HepG2 (cell line): Measurements from ENCODE around the gene ATP6V0A1. TPM values are rescaled to one million over a fixed set of nuclear protein-coding genes. Genes with fewer than 3 reads are reported as not detected.

ENCODE experiments used
- BCL6 ChIP-seq: IDR thresholded peaks from 2 replicates; pipeline ENCODE4 v1.6.1; 2016; ENCODE audit warnings: missing genetic modification reagents, missing compliant biosample characterization
- GFI1 ChIP-seq: sonication (generic); formaldehyde crosslinking; IDR thresholded peaks from 2 replicates; pipeline ENCODE4 v1.5.0; 2020; ENCODE audit warnings: missing genetic modification reagents, mild to moderate bottlenecking, borderline replicate concordance
- LCORL ChIP-seq, 2 experiments: fragments of 450-650 bp in 1 of 2; sonication (generic) in 1 of 2; formaldehyde crosslinking in 1 of 2; IDR thresholded peaks; 2 replicates each; pipeline versions ENCODE4 v1.5.0 to v1.6.1; 2017 to 2020; ENCODE audit warnings: antibody characterized with exemption in 1 of 2, missing genetic modification reagents in 1 of 2
- RELA ChIP-seq: sonication (generic); formaldehyde crosslinking; IDR thresholded peaks from 2 replicates; pipeline ENCODE4 v1.4.0; 2020; ENCODE audit warnings: missing genetic modification reagents
- SPEN ChIP-seq: sonication (generic); formaldehyde crosslinking; IDR thresholded peaks from 2 replicates; pipeline ENCODE4 v1.5.1; 2020; ENCODE audit warnings: low read depth, mild to moderate bottlenecking, missing genetic modification reagents
- TAF15 ChIP-seq: fragments of 200-400 bp; formaldehyde crosslinking; IDR thresholded peaks from one replicate; pipeline ENCODE4 v1.6.1; 2018; ENCODE audit warnings: mild to moderate bottlenecking, low read depth, low read length; ENCODE audit not compliant: poor library complexity, severe bottlenecking
- TBL1XR1 ChIP-seq: fragments of 150-350 bp; IDR thresholded peaks from 2 replicates; pipeline ENCODE4 v1.6.1; 2014; ENCODE audit warnings: borderline replicate concordance, low read length; ENCODE audit not compliant: partially characterized antibody
- XBP1 ChIP-seq: sonication (generic); formaldehyde crosslinking; IDR thresholded peaks from 2 replicates; pipeline ENCODE4 v1.5.0; 2020; ENCODE audit warnings: missing genetic modification reagents
- ZNF329 ChIP-seq: sonication (generic); formaldehyde crosslinking; IDR thresholded peaks from 2 replicates; pipeline ENCODE4 v1.9.0; 2021; ENCODE audit warnings: low read depth, mild to moderate bottlenecking, missing genetic modification reagents
- ZNF652 ChIP-seq: IDR thresholded peaks from 2 replicates; pipeline ENCODE4 v1.6.1; 2016; ENCODE audit warnings: low read depth, borderline replicate concordance
- ZNF788 ChIP-seq: sonication (generic); formaldehyde crosslinking; IDR thresholded peaks from 2 replicates; pipeline ENCODE4 v1.5.0; 2020; ENCODE audit warnings: mild to moderate bottlenecking, missing genetic modification reagents, borderline replicate concordance
- polyA plus RNA-seq, 8 experiments: library from polyadenylated mRNA; depleted of rRNA in 3 of 8; stranded (reverse) in 7 of 8; unstranded in 1 of 8; fragments of >200 nt; fragmentation: Illumina TruSeq in 4 of 8; extraction: Trizol in 4 of 8; gene quantifications; 2 replicates each; pipeline versions ENCODE4 v1.2.1 to v1.2.3, GENCODE V29; 2011 to 2016; ENCODE audit warnings: low read depth in 4 of 8, missing spikeins in 1 of 8, mixed read lengths in 1 of 8; ENCODE audit not compliant: insufficient read depth in 1 of 8
- total RNA-seq, 5 experiments: library from RNA; depleted of rRNA; stranded (reverse); fragments of >200 nt; fragmentation: Illumina TruSeq; extraction: Trizol; gene quantifications; 2 replicates each; pipeline ENCODE4 v1.2.3, GENCODE V29; 2016; ENCODE audit warnings: low read depth in 1 of 5
- TF ChIP-seq, protein P1 (sequence below): sonication (generic); formaldehyde crosslinking; conservative IDR thresholded peaks from 2 replicates; pipeline ENCODE4 v1.4.0; 2020; ENCODE audit warnings: missing genetic modification reagents
- TF ChIP-seq, protein P2 (sequence below): sonication (generic); formaldehyde crosslinking; IDR thresholded peaks from 2 replicates; pipeline ENCODE4 v1.5.0; 2020; ENCODE audit warnings: missing genetic modification reagents
- TF ChIP-seq, protein P3 (sequence below): sonication (generic); formaldehyde crosslinking; IDR thresholded peaks from 2 replicates; pipeline ENCODE4 v1.5.0; 2020; ENCODE audit warnings: mild to moderate bottlenecking, low read depth, missing genetic modification reagents, borderline replicate concordance
- TF ChIP-seq, protein P4 (sequence below): sonication (generic); formaldehyde crosslinking; IDR thresholded peaks from 2 replicates; pipeline ENCODE4 v1.4.0; 2020; ENCODE audit warnings: low read depth, mild to moderate bottlenecking, missing genetic modification reagents
- TF ChIP-seq, protein P5 (sequence below): sonication (generic); formaldehyde crosslinking; conservative IDR thresholded peaks from 2 replicates; pipeline ENCODE4 v1.4.0; 2020; ENCODE audit warnings: mild to moderate bottlenecking, missing genetic modification reagents, moderate library complexity
- TF ChIP-seq, protein P6 (sequence below): sonication (generic); formaldehyde crosslinking; IDR thresholded peaks from 2 replicates; pipeline ENCODE4 v1.4.0; 2020; ENCODE audit warnings: low read depth, missing genetic modification reagents

The ATP6V0A1 gene
- total and polyA plus RNA-seq, 2 of the 13 experiments (the other 11 are each of a cell fraction or from before 2014, with no cell fraction given): 27.9 to 54.1 TPM

DNA sequence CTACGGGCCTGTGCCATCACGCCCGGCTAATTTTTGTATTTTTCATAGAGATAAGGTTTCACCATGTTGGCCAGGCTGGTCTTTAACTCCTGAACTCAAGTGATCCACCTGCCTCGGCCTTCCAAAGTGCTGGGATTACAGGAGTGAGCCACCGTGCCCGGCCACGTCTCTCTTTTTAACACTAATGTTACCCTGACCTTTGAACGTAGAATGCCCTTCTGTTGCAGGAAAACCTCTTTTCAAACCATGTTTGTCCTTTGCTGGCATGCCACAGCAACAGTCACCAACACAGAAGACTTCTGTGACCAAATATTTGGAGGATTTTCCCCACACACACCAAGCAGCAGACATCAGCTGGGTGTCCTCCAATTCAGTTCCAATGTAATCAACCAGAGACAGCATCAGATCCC lies 86.2 kb downstream of the ATP6V0A1 start (continued):
- TF ChIP-seq, protein P1, sequence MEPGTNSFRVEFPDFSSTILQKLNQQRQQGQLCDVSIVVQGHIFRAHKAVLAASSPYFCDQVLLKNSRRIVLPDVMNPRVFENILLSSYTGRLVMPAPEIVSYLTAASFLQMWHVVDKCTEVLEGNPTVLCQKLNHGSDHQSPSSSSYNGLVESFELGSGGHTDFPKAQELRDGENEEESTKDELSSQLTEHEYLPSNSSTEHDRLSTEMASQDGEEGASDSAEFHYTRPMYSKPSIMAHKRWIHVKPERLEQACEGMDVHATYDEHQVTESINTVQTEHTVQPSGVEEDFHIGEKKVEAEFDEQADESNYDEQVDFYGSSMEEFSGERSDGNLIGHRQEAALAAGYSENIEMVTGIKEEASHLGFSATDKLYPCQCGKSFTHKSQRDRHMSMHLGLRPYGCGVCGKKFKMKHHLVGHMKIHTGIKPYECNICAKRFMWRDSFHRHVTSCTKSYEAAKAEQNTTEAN: peak; percentile 52; the same call in 1 of the 2 replicates
- TF ChIP-seq RELA (CRISPR knock-in tag) (no peak), ZNF788 (CRISPR knock-in tag) (0 out of 2 replicates have a peak, but pooled peaks have one; percentile 31), BCL6 (peak; percentile 37; the same call in 1 of the 2 replicates), ZNF329 (CRISPR knock-in tag) (no peak), ZNF652 (CRISPR knock-in tag) (no peak), SPEN (CRISPR knock-in tag) (no peak), LCORL (IDR thresholded peaks at IDR 0.05) (peak; percentile 70; the same call in 1 of the 2 replicates), LCORL (CRISPR knock-in tag; IDR thresholded peaks at IDR 0.05) (peak; percentile 63), TAF15 (no peak), TBL1XR1 (peak; percentile 19), GFI1 (no peak), XBP1 (CRISPR knock-in tag) (no peak)
- TF ChIP-seq, protein P2, sequence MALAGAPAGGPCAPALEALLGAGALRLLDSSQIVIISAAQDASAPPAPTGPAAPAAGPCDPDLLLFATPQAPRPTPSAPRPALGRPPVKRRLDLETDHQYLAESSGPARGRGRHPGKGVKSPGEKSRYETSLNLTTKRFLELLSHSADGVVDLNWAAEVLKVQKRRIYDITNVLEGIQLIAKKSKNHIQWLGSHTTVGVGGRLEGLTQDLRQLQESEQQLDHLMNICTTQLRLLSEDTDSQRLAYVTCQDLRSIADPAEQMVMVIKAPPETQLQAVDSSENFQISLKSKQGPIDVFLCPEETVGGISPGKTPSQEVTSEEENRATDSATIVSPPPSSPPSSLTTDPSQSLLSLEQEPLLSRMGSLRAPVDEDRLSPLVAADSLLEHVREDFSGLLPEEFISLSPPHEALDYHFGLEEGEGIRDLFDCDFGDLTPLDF (CRISPR knock-in tag): no peak
- TF ChIP-seq, protein P3, sequence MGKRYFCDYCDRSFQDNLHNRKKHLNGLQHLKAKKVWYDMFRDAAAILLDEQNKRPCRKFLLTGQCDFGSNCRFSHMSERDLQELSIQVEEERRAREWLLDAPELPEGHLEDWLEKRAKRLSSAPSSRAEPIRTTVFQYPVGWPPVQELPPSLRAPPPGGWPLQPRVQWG (CRISPR knock-in tag): no peak
- TF ChIP-seq, protein P4, sequence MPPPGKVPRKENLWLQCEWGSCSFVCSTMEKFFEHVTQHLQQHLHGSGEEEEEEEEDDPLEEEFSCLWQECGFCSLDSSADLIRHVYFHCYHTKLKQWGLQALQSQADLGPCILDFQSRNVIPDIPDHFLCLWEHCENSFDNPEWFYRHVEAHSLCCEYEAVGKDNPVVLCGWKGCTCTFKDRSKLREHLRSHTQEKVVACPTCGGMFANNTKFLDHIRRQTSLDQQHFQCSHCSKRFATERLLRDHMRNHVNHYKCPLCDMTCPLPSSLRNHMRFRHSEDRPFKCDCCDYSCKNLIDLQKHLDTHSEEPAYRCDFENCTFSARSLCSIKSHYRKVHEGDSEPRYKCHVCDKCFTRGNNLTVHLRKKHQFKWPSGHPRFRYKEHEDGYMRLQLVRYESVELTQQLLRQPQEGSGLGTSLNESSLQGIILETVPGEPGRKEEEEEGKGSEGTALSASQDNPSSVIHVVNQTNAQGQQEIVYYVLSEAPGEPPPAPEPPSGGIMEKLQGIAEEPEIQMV (CRISPR knock-in tag): no peak; the same call in 1 of the 2 replicates
- TF ChIP-seq, protein P5, sequence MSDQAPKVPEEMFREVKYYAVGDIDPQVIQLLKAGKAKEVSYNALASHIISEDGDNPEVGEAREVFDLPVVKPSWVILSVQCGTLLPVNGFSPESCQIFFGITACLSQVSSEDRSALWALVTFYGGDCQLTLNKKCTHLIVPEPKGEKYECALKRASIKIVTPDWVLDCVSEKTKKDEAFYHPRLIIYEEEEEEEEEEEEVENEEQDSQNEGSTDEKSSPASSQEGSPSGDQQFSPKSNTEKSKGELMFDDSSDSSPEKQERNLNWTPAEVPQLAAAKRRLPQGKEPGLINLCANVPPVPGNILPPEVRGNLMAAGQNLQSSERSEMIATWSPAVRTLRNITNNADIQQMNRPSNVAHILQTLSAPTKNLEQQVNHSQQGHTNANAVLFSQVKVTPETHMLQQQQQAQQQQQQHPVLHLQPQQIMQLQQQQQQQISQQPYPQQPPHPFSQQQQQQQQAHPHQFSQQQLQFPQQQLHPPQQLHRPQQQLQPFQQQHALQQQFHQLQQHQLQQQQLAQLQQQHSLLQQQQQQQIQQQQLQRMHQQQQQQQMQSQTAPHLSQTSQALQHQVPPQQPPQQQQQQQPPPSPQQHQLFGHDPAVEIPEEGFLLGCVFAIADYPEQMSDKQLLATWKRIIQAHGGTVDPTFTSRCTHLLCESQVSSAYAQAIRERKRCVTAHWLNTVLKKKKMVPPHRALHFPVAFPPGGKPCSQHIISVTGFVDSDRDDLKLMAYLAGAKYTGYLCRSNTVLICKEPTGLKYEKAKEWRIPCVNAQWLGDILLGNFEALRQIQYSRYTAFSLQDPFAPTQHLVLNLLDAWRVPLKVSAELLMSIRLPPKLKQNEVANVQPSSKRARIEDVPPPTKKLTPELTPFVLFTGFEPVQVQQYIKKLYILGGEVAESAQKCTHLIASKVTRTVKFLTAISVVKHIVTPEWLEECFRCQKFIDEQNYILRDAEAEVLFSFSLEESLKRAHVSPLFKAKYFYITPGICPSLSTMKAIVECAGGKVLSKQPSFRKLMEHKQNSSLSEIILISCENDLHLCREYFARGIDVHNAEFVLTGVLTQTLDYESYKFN (CRISPR knock-in tag): peak; percentile 61
- TF ChIP-seq, protein P6, sequence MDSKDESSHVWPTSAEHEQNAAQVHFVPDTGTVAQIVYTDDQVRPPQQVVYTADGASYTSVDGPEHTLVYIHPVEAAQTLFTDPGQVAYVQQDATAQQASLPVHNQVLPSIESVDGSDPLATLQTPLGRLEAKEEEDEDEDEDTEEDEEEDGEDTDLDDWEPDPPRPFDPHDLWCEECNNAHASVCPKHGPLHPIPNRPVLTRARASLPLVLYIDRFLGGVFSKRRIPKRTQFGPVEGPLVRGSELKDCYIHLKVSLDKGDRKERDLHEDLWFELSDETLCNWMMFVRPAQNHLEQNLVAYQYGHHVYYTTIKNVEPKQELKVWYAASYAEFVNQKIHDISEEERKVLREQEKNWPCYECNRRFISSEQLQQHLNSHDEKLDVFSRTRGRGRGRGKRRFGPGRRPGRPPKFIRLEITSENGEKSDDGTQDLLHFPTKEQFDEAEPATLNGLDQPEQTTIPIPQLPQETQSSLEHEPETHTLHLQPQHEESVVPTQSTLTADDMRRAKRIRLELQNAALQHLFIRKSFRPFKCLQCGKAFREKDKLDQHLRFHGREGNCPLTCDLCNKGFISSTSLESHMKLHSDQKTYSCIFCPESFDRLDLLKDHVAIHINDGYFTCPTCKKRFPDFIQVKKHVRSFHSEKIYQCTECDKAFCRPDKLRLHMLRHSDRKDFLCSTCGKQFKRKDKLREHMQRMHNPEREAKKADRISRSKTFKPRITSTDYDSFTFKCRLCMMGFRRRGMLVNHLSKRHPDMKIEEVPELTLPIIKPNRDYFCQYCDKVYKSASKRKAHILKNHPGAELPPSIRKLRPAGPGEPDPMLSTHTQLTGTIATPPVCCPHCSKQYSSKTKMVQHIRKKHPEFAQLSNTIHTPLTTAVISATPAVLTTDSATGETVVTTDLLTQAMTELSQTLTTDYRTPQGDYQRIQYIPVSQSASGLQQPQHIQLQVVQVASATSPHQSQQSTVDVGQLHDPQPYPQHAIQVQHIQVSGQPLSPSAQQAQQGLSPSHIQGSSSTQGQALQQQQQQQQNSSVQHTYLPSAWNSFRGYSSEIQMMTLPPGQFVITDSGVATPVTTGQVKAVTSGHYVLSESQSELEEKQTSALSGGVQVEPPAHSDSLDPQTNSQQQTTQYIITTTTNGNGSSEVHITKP: no peak
